ENCODE results near the gene GGT5.
"Not testable (repeated sequence)": the region's sequence is repeated elsewhere in the genome, so short reads cannot be mapped to it uniquely, and the experiment has no call there.

GRCh38 chr22:24253126-24253525, 8.2 kb upstream of the GGT5 start:
- not testable (repeated sequence) for TF ChIP-seq CTCF, POLR2A (IDR thresholded peaks at IDR 0.05)
